ENCODE data around the gene VAT1L.

VAT1L gene

GRCh38 chr16:77762262-77762661 lies 26.1 kb upstream of the VAT1L start:
- no peak overlapping the region for H3K27ac ChIP-seq
- TF ChIP-seq CTCF (IDR thresholded peaks at IDR 0.05) (no peak), ZFX (IDR thresholded peaks at IDR 0.05; ENCODE audit: borderline replicate concordance) (no peak)

- no peak overlapping the region for H3K27ac ChIP-seq
- TF ChIP-seq CTCF (IDR thresholded peaks at IDR 0.05) (no peak), ZFX (IDR thresholded peaks at IDR 0.05; ENCODE audit: borderline replicate concordance) (no peak)
Observed at GRCh38 chr16:77763994-77764393, 24.4 kb upstream of the VAT1L start.

- TF ChIP-seq CTCF (IDR thresholded peaks at IDR 0.05) = no peak
- TF ChIP-seq ZFX (IDR thresholded peaks at IDR 0.05; ENCODE audit: borderline replicate concordance) = no peak
- no peak overlapping the region for H3K27ac ChIP-seq
Observed at GRCh38 chr16:77767211-77767610, 21.2 kb upstream of the VAT1L start.

GRCh38 chr16:77767826-77768225 lies 20.5 kb upstream of the VAT1L start:
- no peak for TF ChIP-seq CTCF (IDR thresholded peaks at IDR 0.05)
- no peak for TF ChIP-seq ZFX (IDR thresholded peaks at IDR 0.05; ENCODE audit: borderline replicate concordance)

GRCh38 chr16:77775911-77776909 lies 12.2 kb upstream of the VAT1L start:
- no peak overlapping the region for H3K27ac ChIP-seq
- no peak for TF ChIP-seq ZFX (IDR thresholded peaks at IDR 0.05; ENCODE audit: borderline replicate concordance)
- TF ChIP-seq CTCF (IDR thresholded peaks at IDR 0.05) = no peak

More at GRCh38 chr16:77767826-77768225, 20.5 kb upstream of the VAT1L start:
- no peak overlapping the region for H3K27ac ChIP-seq

GRCh38 chr16:77777745-77778144 lies 10.6 kb upstream of the VAT1L start:
- TF ChIP-seq ZFX (IDR thresholded peaks at IDR 0.05; ENCODE audit: borderline replicate concordance) (no peak), CTCF (IDR thresholded peaks at IDR 0.05) (no peak)
- H3K27ac ChIP-seq = no peak overlapping the region

- no peak overlapping the region for H3K27ac ChIP-seq
- no peak for TF ChIP-seq CTCF (IDR thresholded peaks at IDR 0.05)
- TF ChIP-seq ZFX (IDR thresholded peaks at IDR 0.05; ENCODE audit: borderline replicate concordance) = no peak
Observed at GRCh38 chr16:77780378-77780837, 8.0 kb upstream of the VAT1L start.

Measured in 22Rv1 (cell line).